Mesodermal cell (in vitro differentiated cells): Measurements from ENCODE around the gene ATP6V0B.

Experiments used
- H3K27ac ChIP-seq: 2 replicates; pipeline ENCODE4 v1.7.0; 2013; ENCODE audit warnings: mild to moderate bottlenecking, low read depth, low read length, moderate library complexity; ENCODE audit not compliant: severe bottlenecking
- H3K36me3 ChIP-seq: 2 replicates; pipeline ENCODE4 v1.7.1; 2013; ENCODE audit warnings: mild to moderate bottlenecking, low read length, moderate library complexity; ENCODE audit not compliant: control insufficient read depth, insufficient read depth
- H3K4me1 ChIP-seq: one replicate; pipeline ENCODE4 v1.7.1; 2013; ENCODE audit warnings: mild to moderate bottlenecking, low read length; ENCODE audit not compliant: insufficient read depth, control insufficient read depth, poor library complexity, severe bottlenecking
- H3K4me3 ChIP-seq: 2 replicates; pipeline ENCODE4 v1.7.0; 2013; ENCODE audit warnings: low read length, control low read depth, mild to moderate bottlenecking; ENCODE audit not compliant: insufficient read depth, poor library complexity, severe bottlenecking; ENCODE audit errors: extremely low read depth
- H3K9me3 ChIP-seq: 2 replicates; pipeline ENCODE4 v1.7.1; 2013; ENCODE audit warnings: mild to moderate bottlenecking, low read length, moderate library complexity; ENCODE audit not compliant: control insufficient read depth
- WGBS, 2 experiments: methylation state at CpG; one replicate each; pipeline ENCODE4 v1.1.5; 2013; ENCODE audit warnings: missing lambda C conversion rate in 2 of 2; ENCODE audit not compliant: insufficient coverage in 2 of 2; 5-methylcytosine and 5-hydroxymethylcytosine counted together

The ATP6V0B gene

GRCh38 chr1:44012404-44012803 is 37.6 kb downstream of the ATP6V0B start:
- no peak overlapping the region for H3K27ac ChIP-seq
- H3K9me3 ChIP-seq: no peaks in the 10 kb centered on the region
- 100% methylated on average over 1 of the region's 2 CpGs for WGBS, 2 experiments
- no peaks in the 10 kb centered on the region for H3K4me1 ChIP-seq
- no peak overlapping the region for H3K4me3 ChIP-seq
- H3K36me3 ChIP-seq: no peaks in the 10 kb centered on the region

GRCh38 chr1:44012941-44013609 is 38.3 kb downstream of the ATP6V0B start:
- no peaks in the 10 kb centered on the region for H3K4me1 ChIP-seq
- 84 to 87% methylated on average over 13 of the region's 13 CpGs for WGBS, 2 experiments
- no peak overlapping the region for H3K27ac ChIP-seq
- H3K36me3 ChIP-seq: no peaks in the 10 kb centered on the region
- no peak overlapping the region for H3K4me3 ChIP-seq
- no peaks in the 10 kb centered on the region for H3K9me3 ChIP-seq

DNA sequence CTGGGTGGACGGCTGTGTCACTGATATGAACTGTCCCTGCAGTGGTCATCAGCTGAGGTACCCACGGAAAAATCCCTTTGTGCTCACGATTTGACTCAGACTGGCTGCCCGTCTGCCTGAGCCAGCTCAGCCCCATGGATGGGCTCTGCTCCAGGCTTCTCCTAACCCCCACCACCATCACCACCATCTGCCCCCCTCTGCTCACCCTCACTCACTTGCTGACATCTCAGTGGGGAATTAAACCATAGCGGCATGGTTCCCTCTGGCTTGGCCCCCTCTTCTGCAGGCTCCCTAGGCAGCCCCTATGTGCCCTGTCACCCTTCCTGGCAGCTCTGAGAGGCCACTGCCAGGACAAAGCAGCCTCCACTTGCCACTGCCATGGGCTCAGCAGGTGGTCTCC is 39.2 kb downstream of the ATP6V0B start:
- Histone ChIP-seq H3K4me3 (no peak overlapping the region), H3K36me3 (no peaks in the 10 kb centered on the region), H3K4me1 (no peaks in the 10 kb centered on the region), H3K27ac (no peak overlapping the region), H3K9me3 (no peaks in the 10 kb centered on the region)
- 84 to 86% methylated on average over 4 to 5 of the region's 5 CpGs for WGBS, 2 experiments

DNA sequence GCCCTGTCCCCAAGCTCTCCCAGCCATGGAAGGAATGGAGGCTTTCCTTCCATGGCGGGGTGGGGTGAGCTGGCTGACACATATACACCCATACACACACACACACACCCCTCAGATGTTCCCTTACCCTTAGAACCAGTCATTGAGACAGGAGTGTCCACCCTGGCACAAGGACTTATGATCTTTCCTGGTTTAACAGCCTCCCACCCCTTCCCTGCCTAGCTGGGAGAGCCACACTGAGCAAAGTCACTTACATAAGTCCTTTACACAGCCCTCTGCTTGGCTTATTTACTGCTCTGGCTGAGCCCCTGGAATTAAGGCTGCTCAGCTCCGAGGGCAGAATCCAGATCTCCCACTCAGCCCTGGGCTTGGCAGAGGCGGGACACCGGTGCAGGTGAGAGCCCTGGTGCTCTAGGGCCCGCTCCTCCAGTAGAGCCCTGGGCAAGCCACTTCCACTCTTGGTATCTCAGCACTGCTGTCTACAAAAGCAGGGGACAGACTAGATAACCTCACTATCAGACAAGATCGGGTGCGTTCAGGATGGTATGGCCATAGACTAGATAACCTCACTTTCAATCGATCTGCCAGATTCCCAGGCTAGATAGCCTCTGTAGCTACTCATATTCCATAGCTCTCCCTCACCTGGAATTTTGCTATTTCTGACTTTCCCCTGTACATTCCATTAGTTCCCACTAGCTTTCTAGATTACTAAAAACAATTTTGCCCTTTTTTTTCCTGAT is 39.8 kb downstream of the ATP6V0B start:
- Histone ChIP-seq H3K36me3 (no peaks in the 10 kb centered on the region), H3K9me3 (no peaks in the 10 kb centered on the region), H3K4me3 (no peak overlapping the region), H3K4me1 (no peaks in the 10 kb centered on the region), H3K27ac (no peak overlapping the region)
- WGBS, 2 experiments: 87 to 90% methylated on average over 8 of the region's 8 CpGs

GRCh38 chr1:44015206-44015605 is 40.4 kb downstream of the ATP6V0B start:
- 80 to 83% methylated on average over 2 of the region's 3 CpGs for WGBS, 2 experiments
- no peaks in the 10 kb centered on the region for H3K36me3 ChIP-seq

GRCh38 chr1:44016041-44016889 is 41.5 kb downstream of the ATP6V0B start:
- H3K27ac ChIP-seq: peak overlapping the region; percentile 23
- 88 to 90% methylated on average over 14 to 17 of the region's 20 CpGs for WGBS, 2 experiments
- no peaks in the 10 kb centered on the region for H3K9me3 ChIP-seq
- peaks cover under 1% of the 10 kb centered on the region for H3K36me3 ChIP-seq
- no peak overlapping the region for H3K4me3 ChIP-seq
- H3K4me1 ChIP-seq: no peaks in the 10 kb centered on the region

More at GRCh38 chr1:44015206-44015605, 40.4 kb downstream of the ATP6V0B start:
- no peaks in the 10 kb centered on the region for H3K4me1 ChIP-seq
- no peak overlapping the region for H3K4me3 ChIP-seq
- no peak overlapping the region for H3K27ac ChIP-seq
- H3K9me3 ChIP-seq: no peaks in the 10 kb centered on the region

DNA sequence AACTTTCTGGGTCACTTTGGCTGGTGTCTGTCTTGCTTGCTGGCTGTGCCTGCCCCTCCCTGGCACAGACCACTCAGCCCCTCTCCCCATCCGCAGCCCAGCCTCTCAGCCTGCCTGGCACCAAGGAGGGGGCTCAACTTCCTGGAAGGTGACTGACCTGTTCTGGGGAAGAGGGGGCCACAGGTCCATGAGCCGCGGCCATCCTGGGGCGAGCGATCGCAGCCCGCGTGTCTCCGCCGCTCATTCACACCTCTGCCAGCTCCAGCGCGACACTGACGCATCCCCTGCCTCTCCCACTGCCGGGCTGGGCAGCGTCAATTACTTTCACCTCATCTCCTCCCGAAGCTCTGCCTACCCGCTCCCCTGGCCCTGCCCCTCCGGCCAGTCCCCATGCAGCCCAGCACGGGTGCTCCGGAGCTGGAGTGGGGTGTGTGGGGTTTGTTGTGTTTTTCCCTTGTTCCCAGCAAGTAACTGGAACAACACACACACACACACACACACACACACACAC is 42.2 kb downstream of the ATP6V0B start:
- Histone ChIP-seq H3K4me3 (no peak overlapping the region), H3K9me3 (no peaks in the 10 kb centered on the region), H3K4me1 (no peaks in the 10 kb centered on the region), H3K36me3 (peaks cover 7% of the 10 kb centered on the region), H3K27ac (peak overlapping the region; percentile 23)
- 88 to 97% methylated on average over 4 to 6 of the region's 20 CpGs for WGBS, 2 experiments

- no peaks in the 10 kb centered on the region for H3K4me1 ChIP-seq
- H3K9me3 ChIP-seq: no peaks in the 10 kb centered on the region
- no peak overlapping the region for H3K4me3 ChIP-seq
- 90 to 91% methylated on average over 9 to 13 of the region's 13 CpGs for WGBS, 2 experiments
- peaks cover 20% of the 10 kb centered on the region for H3K36me3 ChIP-seq
- H3K27ac ChIP-seq: no peak overlapping the region
Observed at GRCh38 chr1:44019466-44019948, 44.7 kb downstream of the ATP6V0B start.

DNA sequence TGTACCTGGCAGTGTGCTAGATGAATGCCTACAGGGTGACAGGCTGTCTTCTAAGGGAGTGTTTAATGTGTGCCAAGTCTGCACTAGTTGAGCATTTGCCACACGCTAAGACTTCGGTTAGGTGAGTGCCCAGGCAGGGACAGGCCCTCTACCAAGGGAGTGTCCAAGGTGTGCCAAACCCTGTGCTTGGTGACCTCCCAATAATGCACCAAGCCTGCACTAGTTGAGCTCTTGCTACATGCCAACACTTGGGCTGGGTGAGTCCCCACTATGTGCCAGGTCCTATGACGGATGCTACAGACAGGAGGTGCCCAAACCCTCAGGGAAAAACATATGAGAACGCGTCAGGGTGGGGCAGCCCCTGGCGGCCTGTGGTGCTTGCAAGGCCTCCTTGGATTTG is 45.7 kb downstream of the ATP6V0B start:
- peaks cover 20% of the 10 kb centered on the region for H3K36me3 ChIP-seq
- H3K9me3 ChIP-seq: no peaks in the 10 kb centered on the region
- H3K4me3 ChIP-seq: no peak overlapping the region
- H3K4me1 ChIP-seq: no peaks in the 10 kb centered on the region
- H3K27ac ChIP-seq: no peak overlapping the region
- 87 to 90% methylated on average over 6 of the region's 6 CpGs for WGBS, 2 experiments

- peaks cover 20% of the 10 kb centered on the region for H3K36me3 ChIP-seq
- no peak overlapping the region for H3K27ac ChIP-seq
- no peaks in the 10 kb centered on the region for H3K4me1 ChIP-seq
- no peaks in the 10 kb centered on the region for H3K9me3 ChIP-seq
- WGBS, 2 experiments: 91 to 93% methylated on average over 4 to 8 of the region's 8 CpGs
- no peak overlapping the region for H3K4me3 ChIP-seq
Observed at GRCh38 chr1:44021156-44021555, 46.4 kb downstream of the ATP6V0B start.
